ENCODE measurements around the gene SLC9A7.

The SLC9A7 gene

DNA sequence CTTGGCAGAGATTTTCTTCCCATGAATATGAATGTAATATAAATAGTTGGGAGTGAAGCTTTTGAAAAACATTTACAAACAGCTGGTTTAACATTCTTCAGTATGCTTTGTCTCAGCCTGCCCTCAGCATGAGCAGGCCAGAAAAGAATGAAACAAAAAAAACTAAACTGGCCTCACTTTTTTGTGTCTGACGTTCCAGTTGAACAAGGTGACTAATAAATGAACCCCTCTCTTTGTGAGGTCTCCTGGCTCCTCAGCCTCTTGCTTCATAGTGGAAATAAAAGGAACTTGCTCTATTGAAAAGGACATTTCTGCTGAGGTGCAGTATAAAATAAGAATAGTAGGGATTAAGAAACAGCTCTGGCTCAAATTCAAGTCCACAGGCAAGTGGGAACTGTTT, 176.0 kb downstream of the SLC9A7 start:
- no peak overlapping the region for H4K8ac ChIP-seq (ENCODE audit: low read depth, low read length)
- H3K27me3 ChIP-seq (ENCODE audit: insufficient read depth, low read length, poor library complexity): no peaks in the 10 kb centered on the region
- no peak overlapping the region for H2BK120ac ChIP-seq (ENCODE audit: low read depth, low read length)
- no CpG with 5 or more reads among the region's 1 CpG for WGBS (ENCODE audit: extremely low coverage, insufficient coverage, low lambda C conversion rate)
- no peak overlapping the region for H3K4me2 ChIP-seq (ENCODE audit: low read length)
- no peak overlapping the region for H3K27ac ChIP-seq (ENCODE audit: low read depth, low read length)
- H3K4me1 ChIP-seq (ENCODE audit: control insufficient read depth, low read depth, low read length): peaks cover 1% of the 10 kb centered on the region
- no peak overlapping the region for H3K23ac ChIP-seq (ENCODE audit: low read length)
- H4K5ac ChIP-seq (ENCODE audit: low read length): no peak overlapping the region
- H3K4me3 ChIP-seq (ENCODE audit: low read length): no peak overlapping the region
- H2BK15ac ChIP-seq (replicated peaks; ENCODE audit: low read depth): no peak overlapping the region
- H2BK5ac ChIP-seq (ENCODE audit: low read length): no peak overlapping the region
- no peaks in the 10 kb centered on the region for H3K79me1 ChIP-seq (ENCODE audit: low read length)
- no peak overlapping the region for H3K56ac ChIP-seq (ENCODE audit: low read length)
- H2AK5ac ChIP-seq (ENCODE audit: low read length): no peak overlapping the region
- no peak for DNase-seq
- H3K9ac ChIP-seq (ENCODE audit: low read length): no peak overlapping the region
- no peak overlapping the region for H3K18ac ChIP-seq (ENCODE audit: low read length)
- no peaks in the 10 kb centered on the region for H3K79me2 ChIP-seq (ENCODE audit: control insufficient read depth, insufficient read depth, low read length)
- no peaks in the 10 kb centered on the region for H3K36me3 ChIP-seq (ENCODE audit: control insufficient read depth, insufficient read depth, low read length)
- no peak overlapping the region for H3K4ac ChIP-seq (ENCODE audit: low read depth, low read length)

DNA sequence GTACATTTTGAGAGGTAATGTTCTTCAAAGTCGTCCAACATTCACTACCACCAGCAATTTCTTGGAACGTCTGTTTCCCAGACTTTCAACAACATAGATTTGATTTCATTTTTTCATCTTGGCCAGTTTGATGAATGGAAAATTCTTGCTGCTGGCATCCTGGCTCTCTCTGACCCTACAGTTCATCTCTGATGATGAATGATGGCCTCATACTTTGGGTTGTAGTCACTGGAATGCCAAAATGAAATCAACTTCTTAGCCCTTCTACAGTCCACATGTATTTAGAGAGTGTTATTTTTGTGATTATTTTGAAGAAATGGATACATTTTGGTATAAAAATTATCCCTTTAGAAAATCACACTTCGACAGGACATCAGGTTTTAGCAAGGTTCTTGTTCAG, 176.6 kb downstream of the SLC9A7 start:
- no peaks in the 10 kb centered on the region for H3K4me1 ChIP-seq (ENCODE audit: control insufficient read depth, low read depth, low read length)
- no peak overlapping the region for H3K23ac ChIP-seq (ENCODE audit: low read length)
- no peak overlapping the region for H3K9ac ChIP-seq (ENCODE audit: low read length)
- H3K79me2 ChIP-seq (ENCODE audit: control insufficient read depth, insufficient read depth, low read length): no peaks in the 10 kb centered on the region
- H3K56ac ChIP-seq (ENCODE audit: low read length): no peak overlapping the region
- H2BK5ac ChIP-seq (ENCODE audit: low read length): no peak overlapping the region
- H3K4me3 ChIP-seq (ENCODE audit: low read length): no peak overlapping the region
- no peak overlapping the region for H2AK5ac ChIP-seq (ENCODE audit: low read length)
- H2BK15ac ChIP-seq (replicated peaks; ENCODE audit: low read depth): no peak overlapping the region
- no peaks in the 10 kb centered on the region for H3K79me1 ChIP-seq (ENCODE audit: low read length)
- H3K4me2 ChIP-seq (ENCODE audit: low read length): no peak overlapping the region
- no peaks in the 10 kb centered on the region for H3K36me3 ChIP-seq (ENCODE audit: control insufficient read depth, insufficient read depth, low read length)
- H3K27ac ChIP-seq (ENCODE audit: low read depth, low read length): no peak overlapping the region
- no peak overlapping the region for H3K4ac ChIP-seq (ENCODE audit: low read depth, low read length)
- no peak for DNase-seq
- no peak overlapping the region for H4K5ac ChIP-seq (ENCODE audit: low read length)
- no CpG with 5 or more reads among the region's 3 CpGs for WGBS (ENCODE audit: extremely low coverage, insufficient coverage, low lambda C conversion rate)
- H3K27me3 ChIP-seq (ENCODE audit: insufficient read depth, low read length, poor library complexity): no peaks in the 10 kb centered on the region
- H2BK120ac ChIP-seq (ENCODE audit: low read depth, low read length): no peak overlapping the region
- H3K18ac ChIP-seq (ENCODE audit: low read length): no peak overlapping the region
- H4K8ac ChIP-seq (ENCODE audit: low read depth, low read length): no peak overlapping the region

- Histone ChIP-seq H3K79me1 (ENCODE audit: low read length) (no peaks in the 10 kb centered on the region), H3K36me3 (ENCODE audit: control insufficient read depth, insufficient read depth, low read length) (no peaks in the 10 kb centered on the region), H2AK5ac (ENCODE audit: low read length) (no peak overlapping the region), H3K79me2 (ENCODE audit: control insufficient read depth, insufficient read depth, low read length) (no peaks in the 10 kb centered on the region), H3K4me2 (ENCODE audit: low read length) (no peak overlapping the region), H3K4me1 (ENCODE audit: control insufficient read depth, low read depth, low read length) (no peaks in the 10 kb centered on the region), H2BK5ac (ENCODE audit: low read length) (no peak overlapping the region), H2BK120ac (ENCODE audit: low read depth, low read length) (no peak overlapping the region), H3K4ac (ENCODE audit: low read depth, low read length) (no peak overlapping the region), H3K56ac (ENCODE audit: low read length) (no peak overlapping the region), H3K4me3 (ENCODE audit: low read length) (no peak overlapping the region), H4K8ac (ENCODE audit: low read depth, low read length) (no peak overlapping the region), H3K9ac (ENCODE audit: low read length) (no peak overlapping the region), H3K23ac (ENCODE audit: low read length) (no peak overlapping the region), H3K18ac (ENCODE audit: low read length) (no peak overlapping the region), H3K27me3 (ENCODE audit: insufficient read depth, low read length, poor library complexity) (no peaks in the 10 kb centered on the region), H3K27ac (ENCODE audit: low read depth, low read length) (no peak overlapping the region), H4K5ac (ENCODE audit: low read length) (no peak overlapping the region), H2BK15ac (replicated peaks; ENCODE audit: low read depth) (no peak overlapping the region)
- DNase-seq: no peak
- no CpG with 5 or more reads among the region's 6 CpGs for WGBS (ENCODE audit: extremely low coverage, insufficient coverage, low lambda C conversion rate)
These were observed 178.3 kb downstream of the SLC9A7 start for GRCh38 chrX:46580613-46581012.

DNA sequence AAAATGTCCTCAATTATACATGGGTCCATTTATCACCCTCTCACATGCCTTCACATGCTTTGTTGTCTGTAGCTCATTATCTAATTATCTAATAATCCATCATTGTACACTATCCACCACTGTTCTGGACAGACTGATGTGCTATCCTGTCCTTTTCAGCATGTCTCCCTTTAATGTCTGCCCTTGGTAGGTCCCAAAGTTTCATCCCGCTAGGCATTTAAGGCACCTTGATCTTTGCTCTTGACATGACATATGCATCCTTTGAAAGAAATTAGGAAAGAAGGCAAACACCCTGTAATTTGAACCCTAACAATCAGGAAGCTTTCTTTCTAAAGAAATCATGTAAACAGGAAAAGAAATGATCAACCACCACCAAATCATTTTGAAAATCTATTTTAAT, 179.7 kb downstream of the SLC9A7 start:
- no peak overlapping the region for H2BK5ac ChIP-seq (ENCODE audit: low read length)
- no peak overlapping the region for H2AK5ac ChIP-seq (ENCODE audit: low read length)
- no peak overlapping the region for H3K4me3 ChIP-seq (ENCODE audit: low read length)
- H4K8ac ChIP-seq (ENCODE audit: low read depth, low read length): no peak overlapping the region
- DNase-seq: no peak
- H3K4me2 ChIP-seq (ENCODE audit: low read length): no peak overlapping the region
- H2BK120ac ChIP-seq (ENCODE audit: low read depth, low read length): no peak overlapping the region
- no peak overlapping the region for H3K4ac ChIP-seq (ENCODE audit: low read depth, low read length)
- no peaks in the 10 kb centered on the region for H3K27me3 ChIP-seq (ENCODE audit: insufficient read depth, low read length, poor library complexity)
- no peak overlapping the region for H3K23ac ChIP-seq (ENCODE audit: low read length)
- H3K36me3 ChIP-seq (ENCODE audit: control insufficient read depth, insufficient read depth, low read length): no peaks in the 10 kb centered on the region
- H3K18ac ChIP-seq (ENCODE audit: low read length): no peak overlapping the region
- H2BK15ac ChIP-seq (replicated peaks; ENCODE audit: low read depth): no peak overlapping the region
- no CpG with 5 or more reads among the region's 1 CpG for WGBS (ENCODE audit: extremely low coverage, insufficient coverage, low lambda C conversion rate)
- no peak overlapping the region for H3K9ac ChIP-seq (ENCODE audit: low read length)
- no peak overlapping the region for H4K5ac ChIP-seq (ENCODE audit: low read length)
- H3K4me1 ChIP-seq (ENCODE audit: control insufficient read depth, low read depth, low read length): no peaks in the 10 kb centered on the region
- no peaks in the 10 kb centered on the region for H3K79me2 ChIP-seq (ENCODE audit: control insufficient read depth, insufficient read depth, low read length)
- no peak overlapping the region for H3K56ac ChIP-seq (ENCODE audit: low read length)
- no peak overlapping the region for H3K27ac ChIP-seq (ENCODE audit: low read depth, low read length)
- no peaks in the 10 kb centered on the region for H3K79me1 ChIP-seq (ENCODE audit: low read length)

- Histone ChIP-seq H4K8ac (ENCODE audit: low read depth, low read length) (no peak overlapping the region), H3K56ac (ENCODE audit: low read length) (peak overlapping the region; percentile 42), H3K27ac (ENCODE audit: low read depth, low read length) (no peak overlapping the region), H3K27me3 (ENCODE audit: insufficient read depth, low read length, poor library complexity) (no peaks in the 10 kb centered on the region), H3K23ac (ENCODE audit: low read length) (no peak overlapping the region), H3K4me3 (ENCODE audit: low read length) (no peak overlapping the region), H3K4me1 (ENCODE audit: control insufficient read depth, low read depth, low read length) (no peaks in the 10 kb centered on the region), H3K9ac (ENCODE audit: low read length) (no peak overlapping the region), H3K4ac (ENCODE audit: low read depth, low read length) (no peak overlapping the region), H3K36me3 (ENCODE audit: control insufficient read depth, insufficient read depth, low read length) (no peaks in the 10 kb centered on the region), H3K79me2 (ENCODE audit: control insufficient read depth, insufficient read depth, low read length) (no peaks in the 10 kb centered on the region), H2BK15ac (replicated peaks; ENCODE audit: low read depth) (no peak overlapping the region), H2AK5ac (ENCODE audit: low read length) (no peak overlapping the region), H3K79me1 (ENCODE audit: low read length) (no peaks in the 10 kb centered on the region), H4K5ac (ENCODE audit: low read length) (no peak overlapping the region), H3K4me2 (ENCODE audit: low read length) (no peak overlapping the region), H2BK120ac (ENCODE audit: low read depth, low read length) (no peak overlapping the region), H3K18ac (ENCODE audit: low read length) (no peak overlapping the region), H2BK5ac (ENCODE audit: low read length) (no peak overlapping the region)
- peak; percentile 45 for DNase-seq
- WGBS (ENCODE audit: extremely low coverage, insufficient coverage, low lambda C conversion rate): no CpG with 5 or more reads among the region's 7 CpGs
These were observed 181.5 kb downstream of the SLC9A7 start for GRCh38 chrX:46577221-46578005.

DNA sequence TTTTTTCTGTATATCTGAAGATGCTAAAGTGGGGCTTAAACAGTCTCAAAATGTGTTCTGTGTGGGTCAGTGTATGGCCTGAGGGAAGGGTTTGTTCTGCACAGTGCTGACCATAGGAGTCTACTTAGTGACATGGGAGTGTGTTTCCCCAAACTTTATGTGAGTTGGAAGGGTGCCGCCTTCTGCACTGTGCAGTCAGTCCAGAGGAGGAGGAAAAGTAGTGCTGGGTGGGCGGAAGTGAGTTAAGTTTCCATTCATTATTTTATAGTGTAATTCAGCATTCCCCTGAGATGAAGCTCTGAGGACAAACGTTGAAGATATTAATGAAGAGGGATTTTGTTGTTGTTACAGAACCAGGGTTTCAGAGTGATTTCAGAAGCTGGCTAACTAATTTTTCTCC, 182.5 kb downstream of the SLC9A7 start:
- Histone ChIP-seq H2BK120ac (ENCODE audit: low read depth, low read length) (no peak overlapping the region), H2BK15ac (replicated peaks; ENCODE audit: low read depth) (no peak overlapping the region), H2BK5ac (ENCODE audit: low read length) (no peak overlapping the region), H3K4ac (ENCODE audit: low read depth, low read length) (no peak overlapping the region), H3K36me3 (ENCODE audit: control insufficient read depth, insufficient read depth, low read length) (no peaks in the 10 kb centered on the region), H3K4me1 (ENCODE audit: control insufficient read depth, low read depth, low read length) (no peaks in the 10 kb centered on the region), H2AK5ac (ENCODE audit: low read length) (no peak overlapping the region), H3K23ac (ENCODE audit: low read length) (no peak overlapping the region), H4K5ac (ENCODE audit: low read length) (no peak overlapping the region), H3K27ac (ENCODE audit: low read depth, low read length) (no peak overlapping the region), H3K79me1 (ENCODE audit: low read length) (no peaks in the 10 kb centered on the region), H3K18ac (ENCODE audit: low read length) (no peak overlapping the region), H3K27me3 (ENCODE audit: insufficient read depth, low read length, poor library complexity) (no peaks in the 10 kb centered on the region), H4K8ac (ENCODE audit: low read depth, low read length) (no peak overlapping the region), H3K79me2 (ENCODE audit: control insufficient read depth, insufficient read depth, low read length) (no peaks in the 10 kb centered on the region), H3K9ac (ENCODE audit: low read length) (no peak overlapping the region), H3K4me3 (ENCODE audit: low read length) (no peak overlapping the region), H3K56ac (ENCODE audit: low read length) (peak overlapping the region; percentile 42), H3K4me2 (ENCODE audit: low read length) (no peak overlapping the region)
- no CpG with 5 or more reads among the region's 3 CpGs for WGBS (ENCODE audit: extremely low coverage, insufficient coverage, low lambda C conversion rate)
- DNase-seq: no peak
